ENCODE data around the gene FGF1. TPM values are rescaled to one million over a fixed set of nuclear protein-coding genes. Genes with fewer than 3 reads are reported as not detected.

FGF1 gene
- total RNA-seq, 6 experiments from 2014 or later = 0.12 to 0.56 (median 0.42) TPM; not detected in 1

DNA sequence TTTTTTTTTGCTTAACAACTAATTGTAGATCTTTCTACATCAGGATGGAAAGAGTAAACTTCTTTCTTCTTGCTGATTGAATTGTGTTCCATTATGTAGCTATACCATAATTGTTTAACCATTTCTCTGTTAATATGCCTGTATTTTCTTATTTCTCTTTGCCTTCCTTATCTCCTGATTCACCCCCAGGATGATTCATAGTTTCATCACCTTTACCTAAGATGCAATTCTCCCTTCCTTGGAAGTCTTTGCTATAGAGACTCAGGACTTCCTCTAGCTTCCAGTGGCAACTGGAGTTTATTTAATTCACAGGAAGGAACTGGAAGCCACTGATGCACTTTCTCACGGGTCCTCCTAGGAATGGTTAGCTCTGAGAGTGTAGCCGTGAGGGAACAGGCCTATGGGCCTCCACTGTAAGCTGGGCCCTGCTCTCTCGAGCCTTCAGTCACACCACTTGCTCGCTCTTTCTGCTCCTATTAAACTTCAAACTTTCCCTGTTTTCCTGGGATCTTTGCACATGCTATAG, 83.1 kb downstream of the FGF1 start:
- Histone ChIP-seq H3K27ac (no peak overlapping the region), H3K36me3 (no peaks in the 10 kb centered on the region), H3K4me1 (peaks cover 0 to 4% (median 0%) of the 10 kb centered on the region in 4 donors), H3K9me3 (no peaks in the 10 kb centered on the region), H3K27me3 (no peaks in the 10 kb centered on the region), H3K4me3 (no peak overlapping the region)
- DNase-seq = no peak
- 57% methylated on average over 4 of the region's 4 CpGs for WGBS (ENCODE audit: insufficient coverage, low coverage, low lambda C conversion rate, missing lambda C conversion rate)
- no peak for ATAC-seq
- TF ChIP-seq, protein P1, sequence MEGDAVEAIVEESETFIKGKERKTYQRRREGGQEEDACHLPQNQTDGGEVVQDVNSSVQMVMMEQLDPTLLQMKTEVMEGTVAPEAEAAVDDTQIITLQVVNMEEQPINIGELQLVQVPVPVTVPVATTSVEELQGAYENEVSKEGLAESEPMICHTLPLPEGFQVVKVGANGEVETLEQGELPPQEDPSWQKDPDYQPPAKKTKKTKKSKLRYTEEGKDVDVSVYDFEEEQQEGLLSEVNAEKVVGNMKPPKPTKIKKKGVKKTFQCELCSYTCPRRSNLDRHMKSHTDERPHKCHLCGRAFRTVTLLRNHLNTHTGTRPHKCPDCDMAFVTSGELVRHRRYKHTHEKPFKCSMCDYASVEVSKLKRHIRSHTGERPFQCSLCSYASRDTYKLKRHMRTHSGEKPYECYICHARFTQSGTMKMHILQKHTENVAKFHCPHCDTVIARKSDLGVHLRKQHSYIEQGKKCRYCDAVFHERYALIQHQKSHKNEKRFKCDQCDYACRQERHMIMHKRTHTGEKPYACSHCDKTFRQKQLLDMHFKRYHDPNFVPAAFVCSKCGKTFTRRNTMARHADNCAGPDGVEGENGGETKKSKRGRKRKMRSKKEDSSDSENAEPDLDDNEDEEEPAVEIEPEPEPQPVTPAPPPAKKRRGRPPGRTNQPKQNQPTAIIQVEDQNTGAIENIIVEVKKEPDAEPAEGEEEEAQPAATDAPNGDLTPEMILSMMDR (IDR thresholded peaks at IDR 0.05) = no peak
- no peak for TF ChIP-seq POLR2A (IDR thresholded peaks at IDR 0.05)
- intact Hi-C loops (cut with DNase I) = no loop called here

DNA sequence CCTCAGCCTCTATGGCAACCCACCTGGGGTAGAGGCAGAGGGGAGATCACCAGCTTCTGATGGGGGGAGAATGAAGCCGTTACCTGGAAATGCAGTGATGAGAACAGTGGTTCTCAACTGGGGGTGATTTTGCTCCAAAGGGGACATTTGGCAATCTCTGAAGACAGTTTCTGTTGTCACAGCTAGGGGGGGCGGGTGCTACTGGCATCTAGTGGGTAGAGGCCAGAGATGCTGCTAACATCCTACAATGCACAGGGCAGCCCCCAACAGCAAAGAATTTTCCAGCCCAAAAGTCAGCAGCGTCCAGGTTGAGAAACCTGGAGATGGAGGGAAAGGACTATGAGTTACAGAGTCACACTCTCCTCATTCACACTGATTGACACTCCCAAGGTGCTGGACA, 84.5 kb downstream of the FGF1 start:
- TF ChIP-seq, protein P1 (IDR thresholded peaks at IDR 0.05) = no peak
- TF ChIP-seq POLR2A (IDR thresholded peaks at IDR 0.05) = no peak
- intact Hi-C loops (cut with DNase I) = no loop called here
- no peaks in the 10 kb centered on the region for H3K36me3 ChIP-seq
- peak overlapping the region in 1 of 3 donors; percentile 7 for H3K27ac ChIP-seq
- WGBS (ENCODE audit: insufficient coverage, low coverage, low lambda C conversion rate, missing lambda C conversion rate) = 83% methylated on average over 1 of the region's 3 CpGs
- H3K27me3 ChIP-seq = no peaks in the 10 kb centered on the region
- H3K4me3 ChIP-seq = no peak overlapping the region
- H3K4me1 ChIP-seq = peaks cover 0 to 4% (median 0%) of the 10 kb centered on the region in 4 donors
- ATAC-seq = peak in 1 of 4 donors; percentile 8
- DNase-seq = no peak
- no peaks in the 10 kb centered on the region for H3K9me3 ChIP-seq

DNA sequence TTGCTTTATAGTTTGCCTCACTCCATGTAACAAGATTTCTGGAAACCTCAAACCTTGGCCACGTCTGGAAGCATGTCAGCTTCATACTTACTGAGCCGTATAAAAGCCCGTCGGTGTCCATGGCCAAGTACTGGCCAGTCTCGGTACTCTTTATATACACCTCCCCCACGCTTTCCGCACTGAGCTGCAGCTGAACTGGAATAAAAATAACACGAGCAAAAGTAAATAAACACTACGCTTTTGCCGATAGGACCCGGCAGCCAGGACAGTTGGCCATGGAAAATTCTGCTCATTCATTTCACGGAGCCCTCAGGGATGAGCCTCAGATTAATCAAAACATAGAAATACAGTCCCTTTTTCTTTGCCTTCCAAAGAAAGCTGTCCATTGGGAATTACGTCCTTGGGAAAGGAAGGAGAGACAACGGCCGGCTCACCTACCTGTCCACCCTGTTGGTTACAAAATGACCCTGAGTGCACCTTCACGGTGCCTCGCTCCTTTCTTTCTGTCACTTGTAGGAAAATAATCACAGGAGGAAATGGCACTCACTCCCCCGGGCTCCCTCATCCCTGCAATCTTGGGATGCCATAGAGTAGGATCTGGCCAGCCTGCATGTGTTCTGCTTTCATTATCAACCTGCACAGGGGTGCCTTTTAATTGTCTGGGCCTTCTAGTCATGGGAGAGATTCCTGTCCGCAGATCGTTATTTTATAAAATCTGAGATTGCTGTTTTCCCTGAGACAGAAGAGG, 85.1 kb downstream of the FGF1 start:
- no peaks in the 10 kb centered on the region for H3K27me3 ChIP-seq
- peak; percentile 34 to 64 (median 54) for DNase-seq

DNA sequence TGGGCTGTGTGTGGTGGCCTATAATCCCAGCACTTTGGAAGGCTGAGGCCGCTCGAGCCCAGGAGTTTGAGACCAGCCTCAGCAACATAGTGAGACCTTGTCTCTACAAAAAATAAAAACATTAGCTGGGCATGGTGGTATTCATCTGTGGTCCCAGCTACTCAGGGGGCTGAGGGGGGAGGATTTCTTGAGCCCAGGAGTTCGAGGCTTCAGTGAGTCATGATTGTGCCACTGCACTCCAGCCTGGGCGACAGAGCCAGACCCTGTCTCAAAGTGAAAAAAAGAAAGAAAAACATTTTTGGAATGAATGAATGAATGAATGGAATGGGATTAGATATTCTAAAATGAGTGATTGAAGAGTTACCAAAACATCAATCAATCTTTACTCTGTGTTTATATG, 85.8 kb downstream of the FGF1 start:
- TF ChIP-seq, protein P1 (IDR thresholded peaks at IDR 0.05) = no peak
- no peak for TF ChIP-seq POLR2A (IDR thresholded peaks at IDR 0.05)
- Histone ChIP-seq H3K27me3 (no peaks in the 10 kb centered on the region), H3K9me3 (no peaks in the 10 kb centered on the region), H3K4me3 (no peak overlapping the region), H3K27ac (no peak overlapping the region), H3K4me1 (peaks cover 0 to 4% (median 0%) of the 10 kb centered on the region in 4 donors), H3K36me3 (no peaks in the 10 kb centered on the region)
- WGBS (ENCODE audit: insufficient coverage, low coverage, low lambda C conversion rate, missing lambda C conversion rate) = 73% methylated on average over 4 of the region's 4 CpGs
- DNase-seq = no peak
- no peak for ATAC-seq
- intact Hi-C loops (cut with DNase I) = no loop called here

More for the DNA sequence above, 85.1 kb downstream of the FGF1 start:
- no peaks in the 10 kb centered on the region for H3K9me3 ChIP-seq
- peak overlapping the region in 2 of 3 donors; percentile 1 to 7 for H3K27ac ChIP-seq
- H3K36me3 ChIP-seq = no peaks in the 10 kb centered on the region
- no peak for TF ChIP-seq POLR2A (IDR thresholded peaks at IDR 0.05)
- TF ChIP-seq, protein P1 (IDR thresholded peaks at IDR 0.05) = no peak
- peaks cover 0 to 4% (median 0%) of the 10 kb centered on the region in 4 donors for H3K4me1 ChIP-seq
- H3K4me3 ChIP-seq = peak overlapping the region; percentile 21 to 26 (median 25)
- intact Hi-C loops (cut with DNase I) = no loop called here
- WGBS (ENCODE audit: insufficient coverage, low coverage, low lambda C conversion rate, missing lambda C conversion rate) = 19% methylated on average over 20 of the region's 20 CpGs
- peak; percentile 91 to 93 (median 92) for ATAC-seq
